Sigmoid colon (tissue), 4 donors: Measurements from ENCODE around the gene AQP5.

Experiments used
- EP300 ChIP-seq, 4 donors: sonication (generic); formaldehyde crosslinking; IDR thresholded peaks; one replicate each; pipeline ENCODE4 v1.6.1; 2017; ENCODE audit warnings: antibody characterized with exemption in 4 of 4
- POLR2A ChIP-seq, 2 donors: fragments of 450-650 bp; IDR thresholded peaks; one replicate each; pipeline ENCODE4 v1.6.1; 2016; ENCODE audit warnings: antibody characterized with exemption in 2 of 2, mild to moderate bottlenecking in 2 of 2, moderate library complexity in 2 of 2
- POLR2AphosphoS5 ChIP-seq, 4 donors: sonication (generic); formaldehyde crosslinking; IDR thresholded peaks; one replicate each; pipeline ENCODE4 v1.6.1; 2017; ENCODE audit warnings: antibody characterized with exemption in 4 of 4
- TF ChIP-seq, protein P1 (sequence below), 4 experiments: fragments of 450-650 bp in 3 of 4; fragments of 200-600 bp in 1 of 4; IDR thresholded peaks; one replicate each; pipeline ENCODE4 v1.5.1; 2016 to 2019; ENCODE audit warnings: antibody characterized with exemption in 4 of 4, mild to moderate bottlenecking in 3 of 4, moderate library complexity in 2 of 4

DNA sequence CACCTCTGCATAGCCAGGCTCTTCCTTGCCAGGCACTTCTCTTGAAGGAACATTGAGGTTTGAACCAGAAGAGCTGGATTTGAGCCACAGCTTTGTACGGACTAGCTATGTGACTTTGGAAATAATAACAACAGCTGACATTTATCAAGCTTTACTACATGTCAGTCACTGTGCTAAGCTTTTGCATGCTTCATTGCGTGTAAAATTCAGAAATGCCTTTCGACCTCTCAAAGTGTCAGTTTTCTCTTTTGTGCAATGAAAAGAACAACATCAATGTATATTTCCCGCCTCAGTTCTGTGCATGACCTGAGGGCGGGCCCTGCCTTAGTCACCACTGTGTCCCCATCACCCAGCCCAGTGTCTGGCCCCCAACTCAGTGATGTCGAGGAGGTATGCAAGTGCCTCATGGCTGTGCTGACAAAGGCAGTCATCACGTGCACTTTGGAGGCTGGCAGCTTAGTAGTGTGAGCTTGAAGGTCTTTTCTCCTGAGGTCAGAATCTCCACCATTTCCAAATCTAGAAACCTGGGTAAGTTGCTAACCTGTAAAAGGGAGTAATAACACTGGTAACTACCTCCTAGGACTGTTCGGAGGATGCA is 29.0 kb upstream of the AQP5 start:
- TF ChIP-seq POLR2AphosphoS5 (IDR thresholded peaks at IDR 0.05) (no peak), POLR2A (IDR thresholded peaks at IDR 0.05) (no peak), EP300 (IDR thresholded peaks at IDR 0.05) (no peak)
- TF ChIP-seq, protein P1, sequence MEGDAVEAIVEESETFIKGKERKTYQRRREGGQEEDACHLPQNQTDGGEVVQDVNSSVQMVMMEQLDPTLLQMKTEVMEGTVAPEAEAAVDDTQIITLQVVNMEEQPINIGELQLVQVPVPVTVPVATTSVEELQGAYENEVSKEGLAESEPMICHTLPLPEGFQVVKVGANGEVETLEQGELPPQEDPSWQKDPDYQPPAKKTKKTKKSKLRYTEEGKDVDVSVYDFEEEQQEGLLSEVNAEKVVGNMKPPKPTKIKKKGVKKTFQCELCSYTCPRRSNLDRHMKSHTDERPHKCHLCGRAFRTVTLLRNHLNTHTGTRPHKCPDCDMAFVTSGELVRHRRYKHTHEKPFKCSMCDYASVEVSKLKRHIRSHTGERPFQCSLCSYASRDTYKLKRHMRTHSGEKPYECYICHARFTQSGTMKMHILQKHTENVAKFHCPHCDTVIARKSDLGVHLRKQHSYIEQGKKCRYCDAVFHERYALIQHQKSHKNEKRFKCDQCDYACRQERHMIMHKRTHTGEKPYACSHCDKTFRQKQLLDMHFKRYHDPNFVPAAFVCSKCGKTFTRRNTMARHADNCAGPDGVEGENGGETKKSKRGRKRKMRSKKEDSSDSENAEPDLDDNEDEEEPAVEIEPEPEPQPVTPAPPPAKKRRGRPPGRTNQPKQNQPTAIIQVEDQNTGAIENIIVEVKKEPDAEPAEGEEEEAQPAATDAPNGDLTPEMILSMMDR (IDR thresholded peaks at IDR 0.05): no peak
